Fibroblast of skin of left biceps (primary cell): ENCODE measurements around the gene HNRNPA3.
A peak's percentile ranks its signal among the peaks of the same experiment; 100 is the strongest.
"Not testable (repeated sequence)": the region's sequence is repeated elsewhere in the genome, so short reads cannot be mapped to it uniquely, and the experiment has no call there.

Source experiments
- DNase-seq, 2 experiments: peaks; one replicate each; pipeline ENCODE4 v3.0.0-alpha.2; 2013; ENCODE audit warnings: low read depth in 2 of 2

Gene HNRNPA3

DNA sequence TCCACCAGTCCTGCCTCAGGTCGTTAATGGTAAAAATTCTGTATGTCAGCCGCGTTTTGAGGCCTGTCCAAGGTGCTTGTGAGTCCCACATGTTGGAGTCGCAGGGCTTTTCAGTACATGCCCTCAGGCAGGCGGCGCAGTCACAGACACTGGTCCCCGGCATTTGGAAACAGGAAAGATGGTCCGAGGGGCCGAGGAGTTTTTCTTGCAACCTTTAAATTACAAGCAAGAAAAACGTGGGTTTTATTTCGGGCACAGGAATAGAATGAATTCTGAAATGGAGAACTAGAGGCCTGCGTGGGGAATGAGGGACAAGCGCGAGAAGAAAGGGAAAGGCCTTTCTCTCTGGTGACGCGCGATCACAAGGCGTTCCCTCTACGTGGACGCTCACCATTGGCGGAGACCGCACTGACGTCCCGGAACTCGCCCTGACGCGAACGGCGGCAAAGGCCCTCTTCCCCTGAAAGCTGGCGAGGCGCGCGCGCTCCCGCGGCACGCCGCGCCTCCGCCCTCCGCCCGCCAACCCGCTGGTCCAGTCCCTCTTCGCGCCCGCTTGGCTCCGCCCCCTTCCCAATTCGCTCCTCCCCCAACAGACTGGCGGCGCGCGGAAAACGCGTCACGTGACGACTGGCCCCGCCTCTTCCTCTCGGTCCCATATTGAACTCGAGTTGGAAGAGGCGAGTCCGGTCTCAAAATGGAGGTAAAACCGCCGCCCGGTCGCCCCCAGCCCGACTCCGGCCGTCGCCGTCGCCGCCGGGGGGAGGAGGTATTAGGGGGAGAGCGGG lies at the start of gene HNRNPA3:
Gene HNRNPA3, plus strand, starts transcription at position 689 of the 785 bp plus-strand sequence. Its CDS starts 6 bp downstream, at position 695.
- peak; percentile 98 to 99 for DNase-seq

DNA sequence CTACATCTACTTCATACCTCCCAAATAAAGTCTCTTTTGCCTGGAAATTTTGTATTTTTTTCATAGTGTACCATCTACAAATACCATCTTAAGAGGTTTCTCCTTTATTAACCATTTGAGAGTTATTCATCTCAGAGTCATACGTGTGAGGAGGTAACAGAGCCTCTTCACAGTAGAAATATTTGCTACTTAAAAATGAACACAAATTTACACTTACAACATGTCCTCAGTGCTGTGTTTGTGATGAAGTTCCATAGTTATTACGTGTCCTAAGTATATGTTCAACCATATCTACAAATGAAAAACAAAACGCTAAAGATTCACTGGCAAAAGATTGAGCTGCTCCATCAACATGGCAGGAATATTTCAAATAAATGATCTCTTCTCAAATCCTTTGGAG lies 48.5 kb upstream of the HNRNPA3 start:
- DNase-seq: no peak

DNA sequence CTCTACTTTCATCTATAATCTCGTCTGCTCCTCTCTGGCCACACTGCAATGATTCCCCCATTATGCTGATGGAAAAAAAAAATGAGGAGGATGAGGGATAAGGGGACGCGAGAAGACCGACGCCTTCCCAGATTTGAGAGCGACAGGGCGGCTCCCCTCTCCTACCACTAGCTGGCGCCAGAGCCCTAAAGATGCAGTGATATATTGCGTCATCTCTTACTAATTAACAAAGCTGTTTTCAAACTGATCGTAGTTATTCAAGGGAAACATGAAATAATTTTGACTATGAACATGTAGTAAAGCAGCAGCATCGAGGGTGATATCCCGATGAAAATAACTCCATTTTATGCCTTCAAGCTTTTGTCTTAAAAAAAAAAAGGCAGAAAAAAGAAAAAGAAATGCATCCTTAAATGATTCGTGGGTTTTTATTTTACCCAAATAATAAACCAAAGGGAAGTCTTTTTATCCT lies 48.0 kb upstream of the HNRNPA3 start:
- peak; percentile 58 to 63 for DNase-seq

DNA sequence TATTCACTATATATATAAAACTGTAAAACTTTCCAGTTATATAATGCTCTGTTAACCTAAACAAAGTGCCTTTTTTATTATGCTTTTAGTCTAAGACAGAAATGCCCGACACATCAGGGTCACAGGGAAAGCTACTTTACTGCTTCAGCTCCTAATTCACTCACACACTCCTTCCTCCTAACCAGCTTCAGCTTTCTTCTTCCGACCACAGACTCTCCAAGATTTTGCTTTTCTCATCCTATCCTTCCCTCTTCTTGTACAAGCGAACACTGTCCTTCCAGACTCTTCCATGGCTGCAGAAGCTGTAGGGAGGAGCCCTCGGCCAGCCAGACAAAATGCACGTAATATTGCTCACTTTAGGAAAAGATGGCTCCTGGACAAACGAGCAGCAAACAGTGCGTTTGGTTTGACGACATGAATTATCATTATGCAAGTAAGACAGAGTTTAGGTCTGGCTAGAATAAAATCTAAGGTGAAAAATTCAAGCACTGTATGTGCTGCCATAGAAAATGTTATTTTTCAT lies 47.5 kb upstream of the HNRNPA3 start:
- DNase-seq: no peak

DNA sequence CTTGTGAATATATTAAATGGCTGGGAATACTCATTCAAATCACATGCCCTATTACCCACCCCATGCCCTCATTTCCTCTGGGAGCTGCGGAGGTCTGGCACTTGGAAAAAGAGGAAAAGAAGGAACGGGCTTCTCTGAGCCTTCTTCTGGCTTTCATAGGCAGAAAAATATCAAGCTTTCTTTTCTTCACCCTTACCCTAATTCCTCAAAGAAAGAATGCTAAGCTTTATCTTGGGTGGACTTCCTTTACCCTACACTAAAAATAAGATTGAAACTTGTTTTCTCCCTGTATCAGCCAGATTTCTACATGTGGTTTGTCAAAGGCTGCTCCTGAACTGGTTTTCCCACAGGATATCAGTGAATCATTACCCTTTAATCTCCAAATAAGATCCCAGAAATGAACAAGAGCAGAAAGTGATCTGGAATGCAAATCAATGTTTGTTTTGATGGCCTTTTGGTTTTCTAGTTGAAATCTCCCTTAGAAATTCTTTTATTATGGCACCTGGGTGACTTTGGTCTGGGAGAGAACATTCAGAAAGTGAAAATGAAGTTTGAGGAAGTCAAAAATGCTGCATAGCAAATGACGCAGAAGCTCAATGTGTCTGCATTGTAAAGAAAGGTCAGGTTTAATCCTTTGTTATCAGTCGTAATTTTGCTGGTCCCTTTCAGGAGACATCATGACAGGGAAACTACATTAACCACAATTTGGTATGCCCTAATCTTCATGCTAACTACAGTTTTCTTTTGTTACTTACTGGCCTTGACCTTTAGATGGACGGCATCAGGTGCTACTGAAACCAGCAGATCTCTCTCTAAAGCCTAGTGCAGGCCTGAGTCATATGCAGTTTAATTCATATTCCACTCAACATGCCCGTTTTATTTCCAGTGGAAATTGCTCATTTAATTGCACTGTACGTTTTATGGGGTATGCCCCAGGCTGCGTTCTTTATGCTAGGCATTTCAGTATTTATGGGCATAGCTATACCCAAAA lies 46.6 kb upstream of the HNRNPA3 start:
- no peak for DNase-seq

DNA sequence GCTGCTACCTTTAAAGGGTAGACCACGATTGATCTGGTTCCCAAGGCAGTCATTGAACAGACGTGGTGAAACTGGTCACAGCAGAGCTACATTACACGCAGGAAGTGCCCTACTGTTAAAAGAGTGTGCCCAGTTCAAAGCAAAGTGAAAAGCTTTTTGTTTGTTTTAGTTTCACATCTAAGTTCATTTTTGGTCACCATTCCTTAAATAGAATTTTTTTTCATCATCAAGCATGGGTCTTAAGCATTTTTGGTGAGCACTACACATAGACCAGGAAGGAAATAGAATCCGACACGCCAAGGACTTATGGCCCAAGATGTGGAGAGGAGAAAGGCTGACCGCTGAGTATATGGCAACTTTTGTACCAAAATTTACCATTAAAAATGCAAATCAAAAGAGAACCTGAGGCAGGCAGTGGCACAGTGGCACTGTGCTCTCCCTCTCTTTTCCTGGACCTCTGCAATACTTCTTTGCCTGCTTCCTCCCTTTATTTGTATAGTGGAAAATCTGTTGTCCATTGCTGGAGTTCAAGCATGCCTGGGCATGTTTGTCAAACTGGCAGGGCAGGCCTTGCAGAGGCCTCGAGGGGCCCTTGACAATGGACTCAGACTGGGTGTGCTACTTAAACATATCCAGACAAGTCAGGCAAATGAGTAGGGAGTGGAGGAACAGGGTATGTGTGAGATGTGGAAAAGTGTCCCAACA lies 42.6 kb upstream of the HNRNPA3 start:
- DNase-seq: no peak

DNA sequence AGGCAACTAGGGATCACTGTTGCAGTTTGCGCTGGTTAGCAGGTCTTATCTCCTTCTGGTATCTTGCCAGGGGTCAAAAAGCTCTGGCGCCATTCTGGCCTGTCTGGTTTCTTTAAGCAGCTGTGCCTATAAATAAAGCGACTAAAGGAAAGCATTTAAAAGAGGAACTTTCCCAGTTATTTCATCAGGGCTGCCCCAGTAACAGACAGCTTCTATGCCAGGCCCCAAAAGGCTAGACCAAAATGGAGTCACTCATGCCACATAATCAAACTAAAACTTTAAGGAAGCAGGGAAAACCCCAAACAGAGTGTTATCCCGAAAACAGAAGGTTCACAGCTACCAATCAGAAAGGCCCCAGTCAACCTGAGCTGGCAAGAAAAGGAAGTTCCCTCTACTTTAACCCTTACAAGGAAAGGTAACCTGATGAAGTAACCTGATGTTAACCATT lies 41.2 kb upstream of the HNRNPA3 start:
- DNase-seq: no peak

DNA sequence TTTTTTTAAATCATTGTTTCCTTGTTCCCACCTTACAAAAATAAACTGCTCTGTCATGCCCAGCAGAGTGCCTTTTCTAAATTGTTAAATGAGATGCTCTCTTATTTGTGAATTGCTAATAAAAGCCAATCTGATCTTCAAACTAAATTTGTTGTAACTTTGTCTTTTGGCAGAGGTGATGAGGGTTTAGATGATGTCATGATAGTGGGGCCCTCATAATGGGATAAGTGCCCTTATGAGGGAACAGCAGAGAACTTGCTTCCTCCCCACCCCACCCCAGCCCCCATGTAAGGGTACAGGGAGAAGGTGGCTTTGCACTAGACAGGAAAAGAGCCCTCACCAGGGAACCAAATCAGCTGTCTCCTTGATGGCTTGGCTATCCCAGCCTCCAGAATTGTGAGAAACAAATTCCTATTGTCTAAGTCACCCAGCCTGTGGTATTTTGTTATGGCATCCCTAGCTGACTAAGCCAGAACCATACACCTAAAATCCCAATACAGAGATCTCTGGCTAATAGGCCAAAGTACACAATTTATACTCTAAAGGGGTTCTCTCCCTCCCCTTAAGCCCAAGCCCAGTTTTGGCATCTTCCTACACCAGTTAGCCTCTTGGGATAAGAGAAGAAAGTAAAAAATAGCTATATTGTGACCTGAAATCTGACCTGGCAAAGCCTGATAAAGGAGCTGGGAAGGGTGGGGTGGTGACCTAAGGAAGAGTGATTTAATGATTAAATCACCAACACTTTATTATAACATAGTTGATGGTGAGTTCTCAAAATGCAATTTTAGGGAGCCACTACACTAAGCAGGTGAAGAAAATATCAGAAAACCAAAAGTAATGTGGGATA lies 40.3 kb upstream of the HNRNPA3 start:
- DNase-seq: peak in 1 of 2 experiments; percentile 47

DNA sequence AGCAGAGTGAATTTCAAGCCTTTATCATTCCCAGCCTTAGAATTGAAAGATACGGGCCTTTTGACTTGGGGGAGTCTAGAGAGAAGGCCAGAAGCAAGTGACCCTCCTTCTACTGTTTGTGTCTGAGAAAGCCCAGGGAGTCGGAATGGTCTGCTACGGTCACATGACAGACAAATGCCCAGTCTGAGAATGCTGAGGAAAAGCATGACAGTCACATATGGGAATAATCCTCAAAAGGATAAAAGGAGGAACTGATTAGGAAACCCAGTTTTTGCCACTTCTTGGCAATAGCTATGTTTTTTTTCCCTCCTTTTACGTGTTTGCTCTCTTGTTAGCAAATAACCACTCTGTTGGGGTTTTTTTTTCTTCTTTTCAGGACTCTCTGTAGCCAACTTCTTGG lies 38.1 kb upstream of the HNRNPA3 start:
- no peak for DNase-seq

DNA sequence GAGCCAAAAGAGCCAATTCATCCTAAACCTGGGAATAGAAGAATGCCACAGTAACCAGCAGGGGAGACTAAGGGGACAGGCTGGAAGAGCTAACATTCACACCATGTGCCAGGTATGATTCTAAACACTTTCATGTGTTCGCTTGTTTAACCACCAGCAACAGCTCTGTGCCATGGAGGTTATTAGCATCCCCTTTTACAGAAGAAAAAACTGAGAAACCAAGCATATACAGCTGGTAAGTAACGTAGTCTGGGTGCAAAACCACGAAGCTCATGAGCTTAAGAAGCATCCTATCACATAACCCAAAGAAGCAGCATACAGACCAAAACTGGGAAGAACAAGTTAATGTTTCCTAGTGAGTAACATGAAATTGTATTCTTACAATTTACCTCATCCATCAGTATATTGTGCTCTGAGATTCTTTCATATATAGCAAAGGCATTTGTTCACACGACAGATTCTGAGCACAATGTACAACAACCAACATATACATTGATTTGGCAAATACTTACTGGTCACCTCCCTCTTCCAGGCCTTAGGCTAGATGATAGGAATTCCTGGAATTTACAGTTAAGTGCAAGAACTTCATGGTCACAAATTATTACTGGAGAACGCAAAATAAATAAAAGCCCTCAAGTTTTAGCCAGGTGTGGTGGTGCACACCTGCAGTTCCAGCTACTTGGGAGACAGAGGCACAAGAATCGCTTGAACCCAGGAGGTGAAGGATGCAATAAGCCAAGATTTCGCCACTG lies 36.5 kb upstream of the HNRNPA3 start:
- no peak for DNase-seq

DNA sequence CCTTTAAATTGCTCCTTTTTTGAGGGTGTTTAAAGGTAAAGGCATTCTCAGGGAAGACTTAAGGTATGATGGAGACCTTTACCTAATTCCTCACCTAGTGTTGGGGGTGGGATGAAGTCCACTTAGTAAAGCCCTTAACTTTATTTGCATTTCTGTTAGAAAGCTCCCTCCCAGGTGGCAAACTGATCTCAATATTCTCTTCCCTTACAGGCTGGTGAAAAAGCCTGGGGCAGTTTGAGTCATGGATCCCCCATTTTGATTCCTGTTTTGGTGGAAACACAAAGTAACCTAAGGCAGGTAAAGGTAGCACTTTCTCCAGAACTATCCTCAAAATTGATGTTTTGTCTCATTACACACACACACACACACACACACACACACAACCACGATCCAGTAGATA lies 33.8 kb upstream of the HNRNPA3 start:
- DNase-seq: no peak

DNA sequence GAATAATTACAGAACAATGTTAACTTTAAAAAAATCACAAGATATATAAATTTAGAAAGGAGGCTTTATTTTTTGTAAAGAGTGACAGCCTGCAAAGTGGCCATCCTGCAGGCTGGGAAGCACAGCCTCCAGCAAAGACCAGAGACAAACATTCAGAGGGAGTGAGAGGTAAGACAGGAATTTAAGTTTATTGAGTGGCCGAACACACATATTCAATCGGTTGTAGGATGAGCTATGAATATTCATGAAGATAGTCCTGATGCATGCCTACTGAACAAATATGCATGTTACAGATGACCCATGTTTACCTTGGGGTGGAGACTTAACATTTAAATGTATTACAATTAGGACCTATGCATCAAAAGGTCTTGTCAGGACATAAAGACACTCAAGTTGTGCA lies 33.4 kb upstream of the HNRNPA3 start:
- DNase-seq: no peak

DNA sequence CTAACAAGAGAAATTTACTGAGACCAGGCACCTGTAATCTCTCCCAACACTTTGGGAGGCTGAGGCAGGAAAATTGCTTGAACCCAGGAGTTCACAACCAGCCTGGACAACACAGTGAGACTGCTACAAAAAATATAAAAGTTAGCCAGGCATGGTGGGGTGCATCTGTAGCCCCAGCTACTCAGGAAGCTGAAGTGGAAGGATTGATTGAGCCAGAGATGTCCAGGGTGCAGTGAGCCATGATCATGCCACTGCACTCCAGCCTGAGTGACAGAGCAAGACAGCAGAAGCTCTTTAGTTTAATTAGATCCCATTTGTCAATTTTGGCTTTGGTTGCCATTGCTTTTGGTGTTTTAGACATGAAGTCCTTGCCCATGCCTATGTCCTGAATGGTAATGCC lies 32.9 kb upstream of the HNRNPA3 start:
- not testable (repeated sequence) for DNase-seq

DNA sequence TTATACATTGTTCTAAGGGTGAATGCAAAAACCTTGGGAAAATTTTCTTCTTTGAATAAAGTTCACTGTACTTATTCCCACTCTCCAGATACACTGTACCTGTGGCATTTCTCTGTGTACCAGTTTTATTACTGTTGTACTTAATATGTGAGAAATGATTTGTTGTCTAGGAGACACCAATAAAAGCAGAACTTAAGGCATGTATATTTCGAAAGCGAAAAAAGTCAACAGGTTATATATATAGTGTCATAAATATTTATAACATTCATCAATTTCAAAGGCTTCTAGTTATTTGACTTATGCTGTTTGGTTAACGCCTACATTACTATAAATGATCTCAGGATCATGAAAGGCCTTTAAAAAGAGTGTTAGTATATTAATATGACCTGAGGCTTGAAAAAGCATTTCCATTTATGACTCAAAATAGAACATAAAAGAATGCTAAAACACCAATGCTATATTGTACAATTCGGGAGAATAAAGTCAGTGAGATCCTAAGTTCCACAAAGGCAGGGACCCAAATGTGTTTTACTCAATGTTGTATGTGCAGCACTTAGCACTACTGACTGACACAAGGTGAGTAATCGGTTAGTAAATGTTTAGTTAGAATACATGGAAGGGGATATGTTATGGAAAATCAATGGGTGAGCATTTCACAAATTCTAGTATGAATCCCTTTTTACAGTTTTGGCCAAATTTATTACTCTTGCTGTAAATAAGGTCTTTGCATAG lies 32.2 kb upstream of the HNRNPA3 start:
- no peak for DNase-seq

DNA sequence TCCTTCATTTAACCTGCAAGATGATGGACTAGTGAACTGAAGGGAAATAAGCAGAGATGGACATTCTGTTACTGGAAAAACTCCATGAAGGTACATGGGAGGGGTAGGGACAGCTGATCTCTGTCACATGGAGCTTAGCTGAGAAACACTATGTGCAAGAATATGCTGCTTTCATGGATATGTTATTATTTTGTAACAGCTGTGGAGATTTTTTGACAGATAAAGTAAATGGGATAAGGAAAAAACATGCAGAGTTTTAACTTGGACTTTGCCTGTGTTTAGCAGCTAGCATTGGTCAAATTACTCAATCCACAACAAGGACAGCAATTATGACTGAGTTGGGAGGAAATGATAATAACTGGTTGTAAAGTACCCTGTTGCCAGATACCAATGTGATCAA lies 28.7 kb upstream of the HNRNPA3 start:
- no peak for DNase-seq

DNA sequence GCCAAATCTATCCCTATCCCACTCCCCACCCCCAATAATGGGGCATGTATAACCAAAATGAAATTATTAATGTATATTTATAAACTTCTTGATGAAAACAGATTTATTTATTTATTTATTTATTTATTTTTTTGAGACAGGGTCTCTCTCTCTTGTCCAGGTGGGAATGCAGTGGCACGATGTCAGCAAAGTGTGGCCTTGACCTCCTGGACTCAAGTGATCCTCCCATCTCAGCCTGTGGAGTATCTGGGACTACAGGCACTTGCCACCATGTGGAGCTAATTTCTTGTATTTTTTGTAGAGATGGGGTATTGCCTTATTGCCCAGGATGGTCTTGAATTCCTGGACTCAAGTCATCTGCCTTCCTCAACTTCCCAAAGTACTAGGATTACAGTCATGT lies 28.0 kb upstream of the HNRNPA3 start:
- DNase-seq: no peak

DNA sequence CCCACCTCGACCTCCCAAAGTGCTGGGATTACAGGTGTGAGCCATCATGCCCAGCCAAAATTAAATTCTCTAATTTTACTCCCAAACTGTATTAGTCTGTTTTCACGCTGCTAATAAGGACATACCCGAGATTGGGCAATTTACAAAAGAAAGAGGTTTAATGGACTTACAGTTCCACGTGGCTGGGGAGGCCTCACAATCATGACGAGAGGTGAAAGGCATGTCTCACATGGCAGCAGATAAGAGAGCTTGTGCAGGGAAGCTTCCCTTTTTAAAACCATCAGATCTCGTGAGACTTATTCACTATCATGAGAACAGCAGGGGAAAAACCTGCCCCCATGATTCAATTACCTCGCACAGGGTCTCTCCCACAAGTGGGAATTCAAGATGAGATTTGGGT lies 26.6 kb upstream of the HNRNPA3 start:
- DNase-seq: not testable (repeated sequence)

DNA sequence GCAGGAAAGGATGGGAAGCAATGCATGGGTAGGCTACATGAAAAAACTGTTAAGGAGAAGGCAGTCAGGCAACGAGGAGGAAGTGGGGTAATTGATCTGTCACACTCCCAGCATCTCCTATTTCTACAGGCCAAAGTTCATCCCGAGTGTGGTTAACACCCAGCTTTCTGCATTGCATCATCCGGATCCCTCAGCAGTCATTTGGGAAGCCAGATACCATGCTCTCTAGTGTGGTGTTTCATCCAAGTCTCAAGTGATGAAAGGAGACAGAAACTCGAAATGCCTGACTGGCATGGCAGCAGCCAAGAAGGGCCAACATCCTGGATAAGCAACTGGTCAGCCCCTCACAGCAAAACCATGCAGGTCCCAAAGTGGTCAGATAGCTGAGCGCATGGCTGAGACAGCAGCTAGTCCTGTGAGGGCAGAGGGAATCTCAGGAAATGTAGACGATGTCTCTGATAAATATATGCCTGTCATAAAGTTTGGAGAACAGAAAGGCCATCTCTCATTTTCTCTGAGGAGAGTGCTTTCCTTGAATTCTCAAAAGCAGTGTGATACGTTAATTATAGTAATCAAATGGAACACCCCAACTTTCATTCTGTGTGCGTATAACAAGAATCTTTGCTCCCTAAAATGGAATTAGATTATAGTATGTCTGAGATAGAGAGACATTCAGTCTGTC lies 24.8 kb upstream of the HNRNPA3 start:
- peak; percentile 62 to 63 for DNase-seq
